Stimulated activated CD4-positive, alpha-beta T cell treated with anti-CD3 and anti-CD28 coated beads, TNF-alpha, amount 100 ng/mL, for 1 hour (primary cell): Measurements from ENCODE around the gene LRRC31.

Experiments used
- DNase-seq, 3 donors: peaks; one replicate each; pipeline ENCODE4 v3.0.0-alpha.2; 2020; ENCODE audit warnings: low read depth in 3 of 3, low spot score in 1 of 3

Gene LRRC31

GRCh38 chr3:169869484-169870220, at the start of gene LRRC31:
Gene LRRC31, minus strand, starts transcription at chr3:169869935. Its CDS starts 128 bp downstream, at chr3:169869807.
- DNase-seq = no peak

- DNase-seq = no peak
These were observed 44.6 kb upstream of the LRRC31 start for GRCh38 chr3:169914321-169914720.

- DNase-seq = no peak
These were observed 43.6 kb upstream of the LRRC31 start for GRCh38 chr3:169913323-169913722.

- no peak for DNase-seq
These were observed 41.5 kb upstream of the LRRC31 start, which contains the start of gene SAMD7 for GRCh38 chr3:169911272-169911671. Gene SAMD7, plus strand, starts transcription at chr3:169911572. Its CDS starts 7,927 bp downstream, at chr3:169919499.

GRCh38 chr3:169907944-169908343, 38.2 kb upstream of the LRRC31 start:
- no peak for DNase-seq

GRCh38 chr3:169907476-169907875, 37.7 kb upstream of the LRRC31 start:
- DNase-seq = no peak

- DNase-seq = no peak
These were observed 35.7 kb upstream of the LRRC31 start for GRCh38 chr3:169905404-169905803.

- no peak for DNase-seq
These were observed 31.7 kb upstream of the LRRC31 start for GRCh38 chr3:169901453-169901852.

- DNase-seq = no peak
These were observed 27.5 kb upstream of the LRRC31 start for GRCh38 chr3:169897284-169897683.

GRCh38 chr3:169895072-169895471, 25.3 kb upstream of the LRRC31 start:
- no peak for DNase-seq

GRCh38 chr3:169894110-169894509, 24.4 kb upstream of the LRRC31 start:
- DNase-seq = no peak

GRCh38 chr3:169891886-169892285, 22.2 kb upstream of the LRRC31 start:
- no peak for DNase-seq

GRCh38 chr3:169886671-169887070, 16.9 kb upstream of the LRRC31 start:
- DNase-seq = no peak

GRCh38 chr3:169880576-169881250, 11.0 kb upstream of the LRRC31 start:
- DNase-seq = no peak

GRCh38 chr3:169879845-169880575, 10.3 kb upstream of the LRRC31 start:
- no peak for DNase-seq

- no peak for DNase-seq
These were observed 9.3 kb upstream of the LRRC31 start for GRCh38 chr3:169879013-169879557.

GRCh38 chr3:169871129-169871886, 1.6 kb upstream of the LRRC31 start:
- no peak for DNase-seq

- DNase-seq = no peak
These were observed 1.4 kb downstream of the LRRC31 start for GRCh38 chr3:169868369-169868768.

- DNase-seq = no peak
These were observed 2.0 kb downstream of the LRRC31 start for GRCh38 chr3:169867584-169868210.

GRCh38 chr3:169865176-169865767, 4.5 kb downstream of the LRRC31 start:
- DNase-seq = no peak
